Left hindlimb (tissue), 1 donor: ENCODE data around the gene BMI1.

Experiments
- DNase-seq: peaks from one replicate; pipeline ENCODE4 v3.0.0-alpha.2; 2018

Gene BMI1

DNA sequence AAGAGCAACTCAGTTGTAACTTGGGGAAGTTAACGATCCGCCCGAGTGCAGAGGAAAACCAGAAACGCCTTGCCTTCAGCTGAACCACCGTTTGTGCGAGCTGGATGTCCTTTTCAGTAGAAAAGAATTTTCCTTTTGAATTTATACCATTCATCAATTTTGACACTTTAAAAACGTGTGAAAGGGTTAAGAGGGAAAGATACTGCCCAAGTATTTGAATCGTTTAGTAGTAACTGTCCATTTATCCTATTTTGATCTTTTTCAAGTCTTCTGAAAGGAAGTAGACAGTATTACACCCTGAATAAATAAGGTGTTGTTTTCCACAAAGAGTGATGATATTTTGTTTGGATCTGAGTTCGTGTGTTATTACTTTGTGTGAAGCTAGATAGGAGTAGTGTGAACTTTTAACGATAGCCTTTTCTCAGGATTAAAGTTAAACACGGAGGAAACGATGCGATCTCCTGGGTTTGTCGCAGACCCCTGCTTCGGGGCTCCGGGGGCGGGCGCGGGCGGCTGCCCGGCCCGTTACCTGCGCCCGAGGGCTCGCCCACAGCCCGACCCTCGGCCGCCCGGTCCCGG, 830 bp upstream of the BMI1 start:
- DNase-seq = no peak

DNA sequence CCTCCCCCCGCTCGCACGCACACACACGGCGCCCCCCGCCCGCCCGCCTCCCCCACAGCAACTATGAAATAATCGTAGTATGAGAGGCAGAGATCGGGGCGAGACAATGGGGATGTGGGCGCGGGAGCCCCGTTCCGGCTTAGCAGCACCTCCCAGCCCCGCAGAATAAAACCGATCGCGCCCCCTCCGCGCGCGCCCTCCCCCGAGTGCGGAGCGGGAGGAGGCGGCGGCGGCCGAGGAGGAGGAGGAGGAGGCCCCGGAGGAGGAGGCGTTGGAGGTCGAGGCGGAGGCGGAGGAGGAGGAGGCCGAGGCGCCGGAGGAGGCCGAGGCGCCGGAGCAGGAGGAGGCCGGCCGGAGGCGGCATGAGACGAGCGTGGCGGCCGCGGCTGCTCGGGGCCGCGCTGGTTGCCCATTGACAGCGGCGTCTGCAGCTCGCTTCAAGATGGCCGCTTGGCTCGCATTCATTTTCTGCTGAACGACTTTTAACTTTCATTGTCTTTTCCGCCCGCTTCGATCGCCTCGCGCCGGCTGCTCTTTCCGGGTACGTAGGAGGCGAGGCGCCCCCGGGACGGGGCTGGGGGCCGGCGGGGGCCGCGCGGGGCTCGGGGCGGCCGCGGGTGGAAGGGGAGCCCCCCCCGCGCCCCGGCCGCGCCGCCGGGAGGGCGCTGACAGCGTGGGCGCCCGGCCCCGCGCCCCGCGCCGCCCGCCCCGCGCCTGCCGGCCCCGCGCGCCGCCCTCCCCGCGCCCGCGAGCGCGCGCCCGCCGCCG, 441 bp downstream of the BMI1 start:
- peak; percentile 81 for DNase-seq

DNA sequence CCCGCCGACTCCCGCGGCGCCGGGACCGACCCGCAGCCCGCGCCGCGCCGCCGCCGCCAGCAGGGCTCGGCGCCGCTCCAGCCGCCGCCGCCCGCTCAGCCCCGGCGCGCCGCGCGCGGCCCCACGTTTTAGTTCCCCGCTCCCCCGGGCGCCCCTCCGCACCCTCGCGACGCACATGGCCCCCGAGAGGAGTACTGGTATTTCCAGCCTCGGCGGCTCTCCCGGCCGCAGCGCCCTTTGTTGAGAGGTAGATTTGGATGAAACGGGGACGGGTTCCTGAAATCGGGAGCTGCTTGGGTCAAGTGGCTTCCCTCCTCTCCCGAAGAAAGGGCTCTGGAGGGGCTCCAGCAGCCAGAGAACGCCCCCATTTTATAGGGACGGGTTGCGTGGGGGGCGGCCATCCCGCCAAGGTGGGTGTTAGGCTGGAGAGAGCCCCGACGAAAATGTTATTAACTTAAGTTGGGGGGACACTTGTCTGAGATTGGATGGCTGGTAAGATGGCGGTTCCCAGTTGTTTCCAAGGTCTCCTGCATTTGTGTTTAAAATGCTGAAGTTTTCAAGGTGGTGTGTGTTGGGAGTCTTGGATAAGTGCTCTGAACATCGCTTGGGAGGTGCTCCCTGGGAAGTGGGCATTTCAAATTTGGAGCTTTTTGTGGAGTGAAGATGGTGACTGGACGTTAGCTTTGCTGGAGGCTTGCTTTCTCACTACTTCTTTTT, 1.2 kb downstream of the BMI1 start:
- DNase-seq = peak; percentile 68

DNA sequence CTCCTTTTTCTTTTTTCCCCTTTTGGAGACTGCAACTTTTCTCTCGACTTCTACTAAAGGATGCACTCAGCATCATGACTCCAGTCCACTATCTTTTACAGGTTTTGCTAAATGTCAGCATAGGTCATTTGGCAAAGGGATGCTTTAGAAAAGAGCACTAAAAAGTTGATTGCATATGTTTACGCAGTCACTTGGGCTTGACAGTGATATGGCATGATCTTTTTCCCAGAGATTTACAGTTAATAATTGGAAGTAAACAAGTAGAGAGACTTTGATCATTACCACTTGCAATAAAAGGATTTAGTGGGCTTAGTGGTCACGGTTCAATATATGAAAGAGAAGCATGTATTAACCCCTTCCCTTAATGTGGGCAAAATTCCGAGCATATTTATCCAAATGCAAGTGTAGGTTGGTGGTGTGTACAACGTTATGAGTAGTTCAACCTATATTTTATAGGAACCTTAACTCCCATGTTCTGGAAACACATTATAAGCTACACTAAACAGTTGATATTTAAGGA, 1.8 kb downstream of the BMI1 start:
- no peak for DNase-seq

DNA sequence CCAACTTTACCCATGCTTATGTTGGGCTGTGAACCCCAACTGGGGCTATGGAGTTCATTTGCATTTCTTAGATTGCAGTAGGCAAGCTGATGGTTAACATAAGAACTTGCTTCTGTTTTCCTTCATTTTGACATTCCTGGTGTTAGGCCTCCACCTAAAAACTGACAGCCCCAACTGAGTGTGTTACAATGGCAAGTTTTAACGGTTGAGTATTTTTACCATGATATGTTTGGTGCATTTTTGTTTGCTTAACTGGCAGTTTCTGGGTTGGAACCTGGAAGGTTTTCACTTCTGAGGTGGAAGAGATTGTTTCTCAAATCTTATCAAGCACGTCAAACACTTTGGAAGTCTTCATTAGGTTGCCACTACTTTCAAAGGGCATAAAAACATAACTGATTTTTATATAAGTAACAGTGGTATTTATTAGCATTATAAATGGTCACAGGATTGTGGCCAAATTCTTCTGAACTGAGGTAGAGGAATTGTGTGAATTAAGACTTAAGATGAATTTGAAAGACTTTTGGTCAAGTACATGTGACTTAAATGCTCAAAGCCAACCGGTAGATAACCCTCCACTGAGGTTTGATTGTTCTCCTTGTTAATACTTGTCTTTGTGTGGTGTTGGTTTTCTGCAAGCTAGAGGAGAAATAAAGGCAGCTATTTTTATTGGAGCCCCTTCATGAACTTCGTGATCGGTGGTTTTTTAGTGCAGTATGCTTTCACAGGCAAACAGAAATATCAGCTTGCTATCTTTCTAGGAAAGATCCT, 2.8 kb downstream of the BMI1 start:
- DNase-seq = no peak

DNA sequence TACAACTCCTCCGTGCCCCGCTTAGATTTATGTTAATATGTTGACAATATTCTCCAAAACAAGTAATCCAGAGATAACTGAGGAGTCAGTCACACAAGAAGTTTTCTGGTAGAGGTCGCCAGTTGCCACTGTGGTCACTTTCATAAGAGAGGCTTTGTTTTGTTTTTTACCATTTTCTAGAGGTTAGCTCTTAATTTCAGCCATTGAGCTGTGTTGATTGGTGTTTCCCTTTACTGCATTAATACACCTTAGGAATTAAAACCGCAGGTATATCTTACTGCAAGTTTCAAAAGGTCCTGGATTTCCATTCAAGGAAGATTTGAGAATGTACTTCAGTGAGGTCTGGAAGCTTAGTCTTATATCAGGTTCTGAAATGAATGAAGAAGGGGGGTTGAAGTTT, 3.5 kb downstream of the BMI1 start:
- DNase-seq = no peak

DNA sequence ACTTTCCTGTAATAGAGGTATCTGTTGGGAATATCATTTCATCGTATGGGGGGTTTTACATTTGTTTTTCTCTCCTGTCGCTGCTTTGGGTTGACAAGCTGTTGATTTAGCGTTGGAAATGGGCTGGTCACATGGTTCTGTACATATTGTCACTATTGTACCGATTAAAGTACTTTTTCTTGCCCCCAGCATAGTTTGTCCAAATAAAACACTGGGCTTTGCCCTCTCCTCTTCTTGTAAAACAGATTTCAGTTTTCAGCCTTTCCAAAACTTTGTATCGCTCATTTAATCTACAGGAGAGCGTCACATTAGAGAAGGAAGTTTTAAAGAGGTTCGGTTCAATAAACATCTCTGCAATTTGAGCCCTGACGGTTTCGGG, 4.0 kb downstream of the BMI1 start:
- DNase-seq = no peak

DNA sequence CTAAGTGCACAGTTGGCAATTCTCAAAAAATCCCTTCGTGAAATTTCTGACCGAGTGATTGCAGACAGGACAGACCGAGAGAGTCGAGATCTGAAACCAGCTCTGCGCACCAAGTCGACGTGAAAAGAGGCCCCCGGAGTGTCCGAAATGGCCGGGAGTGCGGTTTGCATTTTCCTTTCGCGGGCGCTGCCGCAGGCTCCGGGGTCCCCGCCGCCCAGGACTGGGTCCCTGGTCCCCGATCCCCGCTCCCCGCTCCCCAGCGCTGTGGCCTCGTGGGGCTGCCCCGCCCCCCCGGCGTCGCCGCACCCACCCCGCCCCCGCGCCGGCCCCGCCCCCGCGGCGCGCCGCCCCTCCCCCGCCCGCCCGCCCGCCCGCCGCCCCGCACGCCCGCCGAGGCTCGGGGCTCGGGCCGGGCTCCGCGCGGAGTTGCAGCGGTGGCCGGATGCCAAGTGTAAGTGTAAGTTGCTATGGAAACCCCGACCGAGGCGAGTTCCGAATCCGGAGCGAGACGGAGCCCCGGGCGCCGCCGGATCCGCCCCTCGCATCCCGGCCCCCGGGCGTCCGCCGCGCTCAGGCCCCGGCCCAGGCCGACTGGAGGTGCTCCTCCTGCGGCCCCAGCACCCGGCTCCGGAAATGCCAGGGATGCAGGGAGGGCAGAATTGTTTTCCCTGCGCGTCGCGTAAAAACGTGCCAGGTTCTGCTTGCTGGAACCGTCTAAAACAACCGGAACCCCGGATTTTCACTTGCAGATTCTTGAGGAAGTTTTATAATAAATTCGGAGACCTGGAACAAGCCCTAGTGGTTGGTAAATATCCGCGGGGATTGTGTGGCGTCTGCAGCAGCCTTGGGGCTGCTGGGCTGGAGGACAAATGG, 4.6 kb downstream of the BMI1 start:
- DNase-seq = peak; percentile 79

DNA sequence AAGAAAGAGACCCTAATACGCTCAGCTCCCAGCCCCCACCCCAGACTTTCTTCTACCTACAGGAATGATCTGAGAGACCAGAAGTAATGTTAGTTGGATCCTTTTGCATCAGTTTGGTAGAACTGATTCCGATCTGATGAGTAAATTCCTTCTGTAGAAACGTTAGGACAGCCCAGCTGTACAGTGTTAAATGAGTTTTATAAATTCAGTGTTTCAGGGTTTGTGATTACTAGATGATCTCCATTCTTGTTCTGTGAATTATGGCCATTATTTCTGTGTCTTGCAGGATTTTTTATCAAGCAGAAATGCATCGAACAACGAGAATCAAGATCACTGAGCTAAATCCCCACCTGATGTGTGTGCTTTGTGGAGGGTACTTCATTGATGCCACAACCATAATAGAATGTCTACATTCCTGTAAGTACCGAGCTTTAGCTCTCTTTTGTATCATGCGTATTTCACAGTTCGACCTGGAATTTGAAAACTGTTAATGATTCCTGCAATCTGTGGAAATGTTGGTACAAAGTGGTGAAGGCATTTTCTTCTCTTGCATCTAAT, 5.3 kb downstream of the BMI1 start:
- no peak for DNase-seq

DNA sequence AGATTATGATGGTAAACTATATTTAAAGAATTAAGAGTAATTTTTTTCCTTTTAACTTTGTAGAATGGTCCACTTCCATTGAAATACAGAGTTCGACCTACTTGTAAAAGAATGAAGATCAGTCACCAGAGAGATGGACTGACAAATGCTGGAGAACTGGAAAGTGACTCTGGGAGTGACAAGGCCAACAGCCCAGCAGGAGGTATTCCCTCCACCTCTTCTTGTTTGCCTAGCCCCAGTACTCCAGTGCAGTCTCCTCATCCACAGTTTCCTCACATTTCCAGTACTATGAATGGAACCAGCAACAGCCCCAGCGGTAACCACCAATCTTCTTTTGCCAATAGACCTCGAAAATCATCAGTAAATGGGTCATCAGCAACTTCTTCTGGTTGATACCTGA, 8.3 kb downstream of the BMI1 start:
- DNase-seq = no peak

DNA sequence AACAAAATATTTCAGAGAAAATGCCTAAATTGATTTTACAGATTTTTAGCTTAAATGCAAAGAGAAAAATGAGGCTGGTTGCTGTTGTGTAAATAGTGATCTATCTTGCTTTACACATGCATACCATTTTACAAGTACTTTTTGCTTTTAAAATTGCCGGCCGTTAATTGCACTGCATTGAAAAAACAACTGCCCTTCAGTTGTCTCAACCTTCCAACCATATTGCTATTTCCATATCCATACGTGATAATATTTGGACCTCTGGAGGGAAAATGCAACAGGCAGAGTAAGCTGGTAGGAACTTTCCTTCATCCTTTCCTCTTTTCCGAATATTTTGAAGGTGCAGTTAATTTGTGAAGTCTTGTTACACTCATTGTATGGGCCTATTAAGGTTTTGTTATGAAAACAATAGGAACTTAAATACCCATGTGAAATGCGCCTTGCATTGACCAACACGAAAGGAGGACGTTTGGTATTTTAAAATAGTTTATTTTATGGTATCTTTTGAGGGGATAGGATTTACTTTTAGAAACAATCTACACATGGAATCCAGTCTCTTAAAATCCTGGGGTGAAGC, 11.3 kb downstream of the BMI1 start:
- no peak for DNase-seq

DNA sequence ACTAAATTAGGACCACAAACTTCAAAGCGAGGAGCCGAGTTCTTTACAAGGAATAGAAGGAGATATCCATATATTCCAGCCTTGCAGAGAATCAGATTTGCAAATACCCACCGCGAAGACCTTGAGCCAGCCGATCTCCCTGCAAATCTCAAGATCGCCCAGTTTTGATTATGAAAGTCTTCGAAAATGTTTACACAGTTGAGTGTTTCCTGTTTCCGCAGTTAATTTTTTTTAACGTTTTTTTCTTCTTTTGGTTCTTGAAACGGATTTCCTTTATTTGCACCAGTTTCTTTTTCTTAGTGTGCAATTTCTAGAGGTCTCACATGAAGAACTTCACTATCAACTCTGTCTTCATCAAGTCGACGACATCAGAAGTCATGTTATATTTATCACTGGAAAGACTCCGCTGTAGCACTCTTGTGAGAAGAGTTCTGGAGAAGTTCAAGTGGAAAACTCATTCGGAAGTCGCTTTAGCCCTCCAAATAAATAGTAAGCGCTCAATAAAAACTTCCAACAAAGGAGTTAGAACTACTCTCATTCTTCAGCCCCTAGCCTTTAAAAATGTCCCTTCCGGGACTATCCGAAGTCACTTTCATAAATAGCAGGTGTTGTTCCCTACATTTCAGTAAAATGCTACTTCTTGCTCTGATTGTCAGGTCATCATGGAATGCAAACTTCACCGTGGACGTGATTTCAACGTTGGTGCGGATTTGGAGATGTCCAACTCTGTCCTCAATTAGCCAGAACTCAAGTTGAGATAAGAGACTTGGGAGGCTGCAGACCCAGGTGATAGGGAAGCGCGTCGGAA, 12.5 kb downstream of the BMI1 start:
- no peak for DNase-seq

DNA sequence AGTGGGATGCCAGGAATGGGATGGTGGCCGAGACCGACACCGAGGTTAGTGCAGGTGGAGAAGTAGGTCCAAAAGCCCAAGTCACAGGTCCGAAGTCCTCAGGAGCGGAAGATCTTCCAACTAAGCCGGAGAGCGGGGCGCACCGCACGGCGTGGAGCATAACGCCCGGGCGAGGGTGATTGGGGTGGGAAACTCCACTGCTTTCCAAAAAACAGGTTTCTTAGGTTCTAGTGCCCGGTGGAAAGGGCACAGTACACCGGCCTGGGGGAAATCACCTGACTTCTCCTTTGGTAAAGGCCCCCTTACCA, 13.0 kb downstream of the BMI1 start:
- no peak for DNase-seq

DNA sequence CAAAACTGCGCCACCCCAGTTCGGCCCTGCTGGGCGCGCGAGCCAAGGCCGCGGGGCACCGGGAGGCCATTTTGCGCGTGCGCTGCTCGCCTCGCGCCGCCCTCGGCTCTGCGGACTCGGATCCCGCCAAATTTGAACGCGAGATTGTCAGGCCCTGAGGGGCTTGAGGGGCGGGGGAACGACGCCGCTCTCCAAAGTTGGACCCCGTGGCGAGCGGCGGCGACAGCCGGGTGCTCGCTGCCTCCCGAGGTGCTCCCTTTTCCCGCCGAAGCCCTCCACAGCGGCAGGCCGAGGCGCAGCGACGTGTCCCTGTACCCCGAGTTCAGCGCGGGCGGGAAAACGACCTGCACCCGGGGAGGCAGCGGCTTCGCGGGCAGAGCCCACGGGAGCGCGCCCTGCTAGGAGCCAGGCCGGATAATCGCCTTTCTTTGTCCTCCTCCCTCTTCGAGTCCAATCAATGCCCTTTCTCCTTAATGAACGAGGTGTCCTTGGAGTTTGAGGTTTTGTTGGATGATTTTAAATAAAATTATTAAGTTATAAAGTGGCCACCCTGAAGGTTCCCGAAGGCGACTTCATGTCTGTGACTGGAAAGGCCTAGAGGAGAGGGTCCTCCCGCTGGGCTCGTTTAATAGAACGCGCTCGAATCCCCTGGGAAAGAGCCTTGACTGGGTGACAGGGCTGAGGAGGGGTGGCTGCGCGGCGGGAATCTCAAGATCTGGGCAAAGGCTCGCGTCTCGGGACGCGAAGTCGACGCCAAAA, 13.7 kb downstream of the BMI1 start:
- DNase-seq = no peak

DNA sequence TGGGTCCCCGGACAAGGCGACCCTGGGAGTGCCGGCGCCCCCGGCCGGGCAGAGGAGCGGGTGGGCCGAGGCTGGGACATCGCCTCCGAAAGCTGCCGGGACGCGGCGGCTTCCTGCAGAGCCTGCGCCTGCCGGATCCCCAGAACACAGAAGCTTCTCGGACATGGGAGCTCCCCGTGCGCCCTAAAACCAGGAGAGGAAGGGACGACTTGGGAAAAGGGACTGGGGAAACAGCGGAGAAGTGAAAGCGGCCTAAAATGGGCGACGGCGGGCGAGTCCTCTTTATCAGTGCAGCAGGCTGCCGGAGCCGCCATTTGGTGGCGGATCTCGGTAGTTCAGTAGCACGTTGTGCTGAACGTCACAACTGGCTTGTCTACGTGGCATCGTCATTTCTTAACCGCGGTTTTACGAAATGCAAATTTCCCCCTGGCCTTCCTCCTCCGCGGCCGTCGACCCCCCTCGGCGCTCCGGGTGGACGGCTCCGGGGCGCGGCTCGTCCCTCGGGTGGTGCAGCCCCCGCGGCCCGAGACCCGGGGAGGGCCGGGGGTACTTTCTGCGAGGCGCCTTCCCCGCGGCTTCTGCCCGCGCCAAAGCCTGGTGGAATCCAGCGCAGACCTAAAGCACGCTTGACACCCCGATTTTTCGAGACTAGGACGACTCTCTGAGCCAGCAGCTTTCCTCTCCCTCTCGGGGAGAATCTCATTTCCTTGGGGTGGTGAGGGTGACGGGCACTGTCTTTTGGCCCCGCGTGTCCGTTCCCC, 14.5 kb downstream of the BMI1 start:
- DNase-seq = peak; percentile 71

DNA sequence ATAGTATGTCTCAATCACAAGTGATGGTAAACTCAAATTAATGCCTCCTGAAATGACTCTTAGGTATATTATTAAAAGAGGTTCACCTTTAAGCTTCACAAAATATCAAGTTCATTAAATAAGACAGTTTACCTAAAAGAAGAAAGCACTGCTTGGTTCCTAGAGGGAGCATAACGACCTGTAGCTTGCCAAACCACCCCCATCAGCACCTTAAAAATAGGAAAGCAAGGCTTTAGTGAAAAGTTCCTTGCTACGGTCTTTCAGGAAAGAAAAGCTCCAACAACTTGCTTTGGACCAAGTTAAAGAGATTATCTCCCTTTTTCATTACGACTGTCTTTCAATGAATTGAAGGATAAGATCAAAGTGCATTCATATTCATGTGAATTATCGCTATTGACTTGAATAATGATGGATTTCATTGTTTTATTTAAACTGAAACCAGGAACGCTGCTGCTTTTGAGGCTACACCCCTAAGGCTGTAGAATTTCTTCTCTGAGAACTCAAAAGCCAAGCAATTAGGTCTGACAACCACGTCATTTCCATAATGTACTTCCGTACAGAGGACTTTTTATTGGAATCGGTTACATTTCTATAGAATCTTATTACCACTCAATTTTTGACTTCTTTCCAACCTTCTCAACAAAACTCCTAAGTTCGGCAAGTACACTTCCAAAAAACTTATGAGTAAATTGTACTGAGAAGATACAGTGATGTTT, 17.4 kb downstream of the BMI1 start:
- DNase-seq = no peak

DNA sequence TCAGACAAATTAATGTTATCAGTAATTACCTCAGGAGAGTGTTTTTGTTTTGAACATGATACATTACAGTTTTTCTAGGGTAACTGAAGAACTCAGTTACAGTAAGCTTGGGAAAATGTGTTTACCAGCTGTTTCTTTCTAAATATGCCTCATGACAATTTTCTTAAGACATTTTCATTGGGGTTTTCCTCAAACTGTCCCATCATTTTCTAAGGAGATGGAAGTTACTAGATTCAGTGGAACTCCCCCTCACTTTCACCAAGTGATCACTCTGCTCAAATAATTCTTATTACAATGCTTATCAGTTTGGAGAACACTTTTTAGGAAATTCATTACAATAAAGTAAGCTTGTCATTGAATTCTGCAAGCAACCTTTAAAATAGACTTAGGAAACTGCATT, 18.0 kb downstream of the BMI1 start:
- no peak for DNase-seq

DNA sequence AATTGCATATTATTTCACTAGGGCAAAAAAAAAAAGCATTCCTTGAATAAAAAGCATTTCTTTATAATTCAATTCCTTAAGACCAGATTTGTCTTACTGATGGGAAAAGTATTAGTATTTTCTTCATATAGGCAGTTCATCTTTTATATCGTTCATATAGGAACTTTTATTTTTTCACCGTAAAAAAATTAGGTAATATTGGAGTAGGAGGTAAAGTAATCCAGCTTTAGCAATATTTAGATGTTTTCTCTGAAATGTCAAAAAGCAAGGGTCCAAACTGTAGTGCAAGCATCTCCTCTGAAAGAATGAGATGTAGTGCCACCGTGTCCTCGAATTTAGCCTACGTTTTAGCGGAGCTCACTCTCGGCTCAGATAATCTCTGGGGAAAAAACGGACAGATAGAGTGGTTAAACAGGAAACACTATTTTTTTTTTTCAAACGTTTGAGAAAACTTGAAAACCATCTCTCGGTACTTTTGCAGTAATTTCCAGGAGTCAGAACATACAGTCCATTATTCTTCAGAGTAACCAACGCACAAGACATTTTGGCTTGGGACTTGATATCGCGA, 18.9 kb downstream of the BMI1 start:
- no peak for DNase-seq
